Measurements from ENCODE around the gene RPTOR. TPM values are rescaled to one million over a fixed set of nuclear protein-coding genes. Genes with fewer than 3 reads are reported as not detected.
A peak's percentile ranks its signal among the peaks of the same experiment; 100 is the strongest.

RPTOR gene
- total RNA-seq, 1 experiment from 2014 or later = 66.7 TPM

DNA sequence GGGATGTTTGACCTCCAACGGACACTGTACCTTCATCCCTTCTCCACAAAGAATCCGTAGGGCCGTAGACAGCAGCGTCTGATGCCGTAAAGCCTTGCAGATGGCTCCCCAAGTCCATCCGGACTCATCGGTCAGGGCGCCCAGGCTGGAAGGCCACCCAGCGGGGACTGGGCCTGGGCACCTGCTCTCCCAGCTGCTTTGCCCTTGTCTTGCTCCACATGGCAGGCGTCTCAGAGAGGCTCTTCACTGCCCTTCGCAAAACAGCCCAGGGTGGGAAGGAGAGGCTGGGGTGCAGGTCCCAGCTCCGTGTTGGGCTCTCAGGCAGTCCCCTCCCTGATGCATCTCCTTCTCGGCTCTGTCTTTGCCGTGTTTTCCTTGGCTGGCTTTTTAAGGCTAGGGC is 6.2 kb upstream of the RPTOR start:
- CTCF ChIA-PET = interaction anchor here (1.0 kb wide), 1 partner anchor 112 kb away, joined by 3 read pairs; no protein-coding TSS in a partner anchor
- DNase-seq = no peak
- no peaks in the 10 kb centered on the region for H3K9me3 Mint-ChIP-seq (ENCODE audit: unreplicated experiment)
- BruUV-seq (replicated peaks) = no TSS peak
- H3K27ac Mint-ChIP-seq (ENCODE audit: unreplicated experiment) = no peak overlapping the region
- no peak overlapping the region for H3K4me3 Mint-ChIP-seq (ENCODE audit: unreplicated experiment)
- H3K36me3 Mint-ChIP-seq (ENCODE audit: insufficient read depth, unreplicated experiment) = no peaks in the 10 kb centered on the region
- TF ChIP-seq, protein P1, sequence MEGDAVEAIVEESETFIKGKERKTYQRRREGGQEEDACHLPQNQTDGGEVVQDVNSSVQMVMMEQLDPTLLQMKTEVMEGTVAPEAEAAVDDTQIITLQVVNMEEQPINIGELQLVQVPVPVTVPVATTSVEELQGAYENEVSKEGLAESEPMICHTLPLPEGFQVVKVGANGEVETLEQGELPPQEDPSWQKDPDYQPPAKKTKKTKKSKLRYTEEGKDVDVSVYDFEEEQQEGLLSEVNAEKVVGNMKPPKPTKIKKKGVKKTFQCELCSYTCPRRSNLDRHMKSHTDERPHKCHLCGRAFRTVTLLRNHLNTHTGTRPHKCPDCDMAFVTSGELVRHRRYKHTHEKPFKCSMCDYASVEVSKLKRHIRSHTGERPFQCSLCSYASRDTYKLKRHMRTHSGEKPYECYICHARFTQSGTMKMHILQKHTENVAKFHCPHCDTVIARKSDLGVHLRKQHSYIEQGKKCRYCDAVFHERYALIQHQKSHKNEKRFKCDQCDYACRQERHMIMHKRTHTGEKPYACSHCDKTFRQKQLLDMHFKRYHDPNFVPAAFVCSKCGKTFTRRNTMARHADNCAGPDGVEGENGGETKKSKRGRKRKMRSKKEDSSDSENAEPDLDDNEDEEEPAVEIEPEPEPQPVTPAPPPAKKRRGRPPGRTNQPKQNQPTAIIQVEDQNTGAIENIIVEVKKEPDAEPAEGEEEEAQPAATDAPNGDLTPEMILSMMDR (IDR thresholded peaks at IDR 0.05; ENCODE audit: insufficient read depth in 1 of 2, low read depth in 1 of 2, low read length in 1 of 2, severe bottlenecking in 1 of 2, unreplicated experiment in 1 of 2) = no peak
- Histone ChIP-seq H3K9me3 (no peaks in the 10 kb centered on the region), H3K4me3 (ENCODE audit: low read depth, low read length) (no peak overlapping the region), H3K27me3 (replicated peaks; ENCODE audit: control insufficient read depth, insufficient read depth, low read length) (no peaks in the 10 kb centered on the region), H3K4me1 (0 out of 2 replicates have a peak, but pooled peaks cover 6% of the 10 kb centered on the region), H3K36me3 (ENCODE audit: control insufficient read depth, insufficient read depth, low read length) (no peaks in the 10 kb centered on the region)
- POLR2A ChIA-PET = no interaction called here
- peaks cover 8% of the 10 kb centered on the region for H3K4me1 Mint-ChIP-seq (ENCODE audit: low read depth, unreplicated experiment)
- no peaks in the 10 kb centered on the region for H3K27me3 Mint-ChIP-seq (ENCODE audit: insufficient read depth, unreplicated experiment)
- intact Hi-C loops (cut with micrococcal nuclease; ENCODE audit: unreplicated experiment) = no loop called here

DNA sequence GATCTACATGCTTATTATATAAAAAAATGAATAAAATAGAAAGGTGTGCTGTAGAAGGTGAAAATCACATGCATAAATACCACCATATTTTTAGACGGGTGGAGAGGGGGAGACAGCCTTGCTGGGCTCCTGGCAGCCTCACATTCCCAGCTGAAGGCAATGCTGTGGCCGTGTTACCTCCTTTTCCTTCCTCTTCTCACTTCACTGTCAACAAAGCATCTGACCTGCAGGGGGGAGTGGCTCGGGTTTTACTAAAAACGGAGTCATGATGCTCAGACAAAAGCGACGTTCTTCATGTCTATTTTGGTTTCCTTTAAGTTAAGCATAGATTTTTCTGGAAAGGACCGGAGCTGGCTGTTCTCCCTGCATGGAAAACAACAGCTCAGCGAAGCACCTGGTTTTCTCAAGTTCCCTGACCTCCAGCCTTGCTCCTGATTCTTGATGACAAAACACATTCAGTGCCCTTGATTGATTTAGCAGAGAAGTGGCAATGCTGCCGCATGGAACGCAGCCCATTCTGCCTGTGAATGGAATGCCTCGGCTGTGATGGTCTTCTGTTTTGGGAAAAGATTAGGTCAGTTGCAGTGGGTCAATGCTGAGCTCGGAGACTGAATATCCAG is 5.5 kb upstream of the RPTOR start:
- no peak overlapping the region for H3K27ac Mint-ChIP-seq (ENCODE audit: unreplicated experiment)
- no peaks in the 10 kb centered on the region for H3K27me3 ChIP-seq (replicated peaks; ENCODE audit: control insufficient read depth, insufficient read depth, low read length)
- DNase-seq = peak in 1 of 2 experiments; percentile 27
- no peak overlapping the region for H3K4me3 ChIP-seq (ENCODE audit: low read depth, low read length)
- H3K36me3 ChIP-seq (ENCODE audit: control insufficient read depth, insufficient read depth, low read length) = no peaks in the 10 kb centered on the region
- 0 out of 2 replicates have a peak, but pooled peaks cover 6% of the 10 kb centered on the region for H3K4me1 ChIP-seq
- peaks cover 8% of the 10 kb centered on the region for H3K4me1 Mint-ChIP-seq (ENCODE audit: low read depth, unreplicated experiment)
- H3K9me3 ChIP-seq = no peaks in the 10 kb centered on the region
- CTCF ChIA-PET = interaction anchor here (0.8 to 1.0 kb wide), 2 partner anchors 111 to 112 kb away, joined by 3 read pairs; no protein-coding TSS in a partner anchor
- no peaks in the 10 kb centered on the region for H3K36me3 Mint-ChIP-seq (ENCODE audit: insufficient read depth, unreplicated experiment)
- no TSS peak for BruUV-seq (replicated peaks)
- intact Hi-C loops (cut with micrococcal nuclease; ENCODE audit: unreplicated experiment) = no loop called here
- TF ChIP-seq, protein P1 (IDR thresholded peaks at IDR 0.05; ENCODE audit: insufficient read depth in 1 of 2, low read depth in 1 of 2, low read length in 1 of 2, severe bottlenecking in 1 of 2, unreplicated experiment in 1 of 2) = no peak
- H3K27me3 Mint-ChIP-seq (ENCODE audit: insufficient read depth, unreplicated experiment) = no peaks in the 10 kb centered on the region
- H3K9me3 Mint-ChIP-seq (ENCODE audit: unreplicated experiment) = no peaks in the 10 kb centered on the region
- POLR2A ChIA-PET = no interaction called here
- H3K4me3 Mint-ChIP-seq (ENCODE audit: unreplicated experiment) = peak overlapping the region; percentile 35

DNA sequence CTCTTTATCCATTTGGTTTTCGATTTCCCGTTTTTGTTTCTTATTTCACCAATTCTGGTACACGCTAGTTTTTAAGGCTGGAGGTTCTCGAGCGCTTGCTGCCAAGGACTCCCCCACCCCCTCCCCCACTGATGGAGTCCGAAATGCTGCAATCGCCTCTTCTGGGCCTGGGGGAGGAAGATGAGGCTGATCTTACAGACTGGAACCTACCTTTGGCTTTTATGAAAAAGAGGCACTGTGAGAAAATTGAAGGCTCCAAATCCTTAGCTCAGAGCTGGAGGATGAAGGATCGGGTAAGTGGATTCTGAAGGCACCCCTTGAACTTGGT is 825 bp downstream of the RPTOR start:
- Histone ChIP-seq H3K4me1 (peaks cover 17% of the 10 kb centered on the region; the same call in 1 of the 2 replicates), H3K27me3 (replicated peaks; ENCODE audit: control insufficient read depth, insufficient read depth, low read length) (no peaks in the 10 kb centered on the region), H3K9me3 (no peaks in the 10 kb centered on the region), H3K36me3 (ENCODE audit: control insufficient read depth, insufficient read depth, low read length) (no peaks in the 10 kb centered on the region), H3K4me3 (ENCODE audit: low read depth, low read length) (peak overlapping the region; percentile 74)
- Mint-ChIP-seq H3K36me3 (ENCODE audit: insufficient read depth, unreplicated experiment) (peaks cover 6% of the 10 kb centered on the region), H3K27me3 (ENCODE audit: insufficient read depth, unreplicated experiment) (no peaks in the 10 kb centered on the region), H3K27ac (ENCODE audit: unreplicated experiment) (peak overlapping the region; percentile 90), H3K4me1 (ENCODE audit: low read depth, unreplicated experiment) (peaks cover 13% of the 10 kb centered on the region), H3K4me3 (ENCODE audit: unreplicated experiment) (peak overlapping the region; percentile 93), H3K9me3 (ENCODE audit: unreplicated experiment) (no peaks in the 10 kb centered on the region)
- no TSS peak for BruUV-seq (replicated peaks)
- ChIA-PET POLR2A (interaction anchor here (1.6 kb wide), 1 partner anchor 91 kb away, joined by 5 read pairs; no protein-coding TSS in a partner anchor), CTCF (no interaction called here)
- intact Hi-C loops (cut with micrococcal nuclease; ENCODE audit: unreplicated experiment) = no loop called here
- TF ChIP-seq, protein P1 (IDR thresholded peaks at IDR 0.05; ENCODE audit: insufficient read depth in 1 of 2, low read depth in 1 of 2, low read length in 1 of 2, severe bottlenecking in 1 of 2, unreplicated experiment in 1 of 2) = no peak
- peak in 1 of 2 experiments; percentile 13 for DNase-seq
